C4-2B (cell line): ENCODE results near the gene TMEM221.

Experiments used
- CTCF ChIP-seq: fragments of 450-650 bp; conservative IDR thresholded peaks from 2 replicates; pipeline ENCODE4 v1.5.1; 2017; ENCODE audit warnings: mild to moderate bottlenecking
- ZFX ChIP-seq: fragments of 450-650 bp; IDR thresholded peaks from 2 replicates; pipeline ENCODE4 v1.6.1; 2017

GRCh38 chr19:17429641-17430113, 18.8 kb downstream of the TMEM221 start:
- no peak for TF ChIP-seq CTCF
- no peak for TF ChIP-seq ZFX
